Measurements from ENCODE around the gene NLGN4X.

- TF ChIP-seq EZH2 (IDR thresholded peaks at IDR 0.05; ENCODE audit: borderline replicate concordance, low read depth, low read length, poor library complexity, severe bottlenecking), result no peak
- peak; percentile 88 for TF ChIP-seq CTCF (conservative IDR thresholded peaks at IDR 0.05; ENCODE audit: low read depth, low read length)
These were observed 207.2 kb downstream of the NLGN4X start for GRCh38 chrX:6021316-6022091.
